Measurements from ENCODE around the gene PTPN20. TPM values are rescaled to one million over a fixed set of nuclear protein-coding genes. Genes with fewer than 3 reads are reported as not detected.

PTPN20 gene
- total RNA-seq, 1 donor from 2014 or later: 13.0 TPM

DNA sequence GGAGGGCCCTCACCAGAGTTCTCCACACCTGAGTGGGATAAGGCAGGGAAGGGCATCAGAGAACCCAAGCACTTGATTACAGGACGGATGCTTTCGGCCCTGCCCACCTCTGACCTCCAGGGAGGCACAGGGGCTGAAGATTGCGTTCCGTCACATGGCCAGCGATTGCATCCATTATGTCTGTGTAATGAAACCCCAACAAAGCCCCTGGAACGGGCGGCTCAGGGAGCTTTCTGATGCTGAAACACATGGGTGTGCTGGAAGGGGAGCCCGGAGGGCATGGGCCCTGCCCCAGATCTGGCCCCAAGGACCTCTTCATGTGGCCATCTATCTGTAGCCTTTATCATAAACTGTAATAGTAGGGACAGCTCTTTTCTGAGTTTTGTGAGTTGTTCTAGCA is 117.2 kb downstream of the PTPN20 start:
- no peaks in the 10 kb centered on the region for H3K36me3 ChIP-seq
- DNase-seq: no peak
- no peak overlapping the region for H3K27ac ChIP-seq (replicated peaks)
- H3K27me3 ChIP-seq (ENCODE audit: low read depth): peaks cover 4% of the 10 kb centered on the region
- no peak overlapping the region for H3K4me3 ChIP-seq
- H3K9me3 ChIP-seq (replicated peaks): no peaks in the 10 kb centered on the region
- H3K4me1 ChIP-seq: no peaks in the 10 kb centered on the region
- intact Hi-C loops (cut with micrococcal nuclease): loop anchor here (10.0 kb wide), 1 partner anchor 286 kb away; no protein-coding TSS in a partner anchor
- TF ChIP-seq, protein P1, sequence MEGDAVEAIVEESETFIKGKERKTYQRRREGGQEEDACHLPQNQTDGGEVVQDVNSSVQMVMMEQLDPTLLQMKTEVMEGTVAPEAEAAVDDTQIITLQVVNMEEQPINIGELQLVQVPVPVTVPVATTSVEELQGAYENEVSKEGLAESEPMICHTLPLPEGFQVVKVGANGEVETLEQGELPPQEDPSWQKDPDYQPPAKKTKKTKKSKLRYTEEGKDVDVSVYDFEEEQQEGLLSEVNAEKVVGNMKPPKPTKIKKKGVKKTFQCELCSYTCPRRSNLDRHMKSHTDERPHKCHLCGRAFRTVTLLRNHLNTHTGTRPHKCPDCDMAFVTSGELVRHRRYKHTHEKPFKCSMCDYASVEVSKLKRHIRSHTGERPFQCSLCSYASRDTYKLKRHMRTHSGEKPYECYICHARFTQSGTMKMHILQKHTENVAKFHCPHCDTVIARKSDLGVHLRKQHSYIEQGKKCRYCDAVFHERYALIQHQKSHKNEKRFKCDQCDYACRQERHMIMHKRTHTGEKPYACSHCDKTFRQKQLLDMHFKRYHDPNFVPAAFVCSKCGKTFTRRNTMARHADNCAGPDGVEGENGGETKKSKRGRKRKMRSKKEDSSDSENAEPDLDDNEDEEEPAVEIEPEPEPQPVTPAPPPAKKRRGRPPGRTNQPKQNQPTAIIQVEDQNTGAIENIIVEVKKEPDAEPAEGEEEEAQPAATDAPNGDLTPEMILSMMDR (IDR thresholded peaks at IDR 0.05; ENCODE audit: borderline replicate concordance): no peak

DNA sequence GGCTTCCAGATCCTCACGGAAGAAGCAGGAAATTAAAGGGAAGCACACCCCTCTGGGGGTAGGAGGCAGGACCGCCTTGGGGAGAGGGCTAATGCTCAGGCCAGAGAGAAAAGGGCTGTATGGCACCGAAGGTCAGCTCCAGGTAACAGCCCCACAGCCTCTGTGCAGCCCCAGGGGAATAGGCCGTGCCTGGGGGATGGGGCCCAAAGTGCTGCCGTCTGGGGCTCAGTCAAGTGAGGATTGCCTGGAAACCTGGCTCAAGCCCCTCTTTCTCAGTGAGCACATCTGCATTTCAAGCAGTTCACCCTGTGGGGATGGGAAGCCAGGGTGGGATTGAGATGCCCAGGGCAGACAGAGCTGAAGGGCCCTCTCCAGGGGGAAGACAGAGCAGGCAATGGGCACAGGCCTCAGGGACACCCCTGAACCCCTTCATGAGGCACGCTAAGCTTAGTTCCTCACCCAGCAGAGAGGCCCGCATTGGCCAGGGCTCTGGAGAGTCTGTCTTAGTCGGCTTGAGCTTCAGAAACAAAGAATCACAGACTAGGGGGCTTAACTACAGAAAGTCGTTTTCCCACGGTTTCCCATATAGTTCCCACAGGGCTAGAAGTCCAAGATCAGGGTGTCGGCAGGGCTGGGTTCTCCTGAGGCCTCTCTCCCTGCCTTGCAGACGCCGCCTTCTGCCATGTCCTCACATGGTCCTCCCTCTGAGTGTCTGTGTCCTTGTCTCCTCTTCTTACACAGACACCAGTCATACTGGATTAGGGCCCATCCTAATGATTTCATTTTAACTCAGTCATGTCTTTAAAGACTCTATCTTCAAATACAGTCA is 118.2 kb downstream of the PTPN20 start:
- intact Hi-C loops (cut with micrococcal nuclease): loop anchor here (10.0 kb wide), 1 partner anchor 285 kb away; no protein-coding TSS in a partner anchor
- no peaks in the 10 kb centered on the region for H3K4me1 ChIP-seq
- H3K36me3 ChIP-seq: no peaks in the 10 kb centered on the region
- no peak overlapping the region for H3K27ac ChIP-seq (replicated peaks)
- H3K4me3 ChIP-seq: no peak overlapping the region
- no peak for DNase-seq
- H3K27me3 ChIP-seq (ENCODE audit: low read depth): peaks cover 4% of the 10 kb centered on the region
- H3K9me3 ChIP-seq (replicated peaks): no peaks in the 10 kb centered on the region
- TF ChIP-seq, protein P1 (IDR thresholded peaks at IDR 0.05; ENCODE audit: borderline replicate concordance): no peak

DNA sequence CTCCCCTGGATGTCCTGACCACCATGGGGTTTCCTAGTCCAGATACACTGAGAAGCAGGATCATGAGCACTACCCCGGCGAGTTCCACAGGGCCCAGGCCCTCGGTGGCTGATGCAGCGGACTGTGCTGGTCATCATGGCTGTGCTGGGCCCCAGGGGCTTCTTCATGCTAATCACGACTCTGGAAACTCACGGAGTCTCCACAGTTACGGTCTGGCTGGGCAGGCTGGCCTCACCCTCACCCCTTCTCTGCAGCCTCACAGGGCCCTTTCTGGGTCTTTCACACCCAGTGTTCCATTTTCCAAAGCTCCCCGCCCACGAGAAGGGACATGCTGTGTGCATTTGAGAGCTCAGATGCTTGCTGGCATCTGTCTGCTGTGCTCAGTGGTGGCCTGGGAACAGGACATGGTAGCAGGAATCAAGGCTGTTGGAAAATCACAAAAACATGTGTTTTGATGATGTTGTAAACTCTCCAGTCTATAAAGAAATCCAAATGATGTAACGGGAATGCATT is 119.0 kb downstream of the PTPN20 start:
- DNase-seq: no peak
- no peak overlapping the region for H3K4me3 ChIP-seq
- no peaks in the 10 kb centered on the region for H3K4me1 ChIP-seq
- peaks cover 6% of the 10 kb centered on the region for H3K27me3 ChIP-seq (ENCODE audit: low read depth)
- H3K36me3 ChIP-seq: no peaks in the 10 kb centered on the region
- H3K9me3 ChIP-seq (replicated peaks): no peaks in the 10 kb centered on the region
- TF ChIP-seq, protein P1 (IDR thresholded peaks at IDR 0.05; ENCODE audit: borderline replicate concordance): no peak
- no peak overlapping the region for H3K27ac ChIP-seq (replicated peaks)
- intact Hi-C loops (cut with micrococcal nuclease): no loop called here

DNA sequence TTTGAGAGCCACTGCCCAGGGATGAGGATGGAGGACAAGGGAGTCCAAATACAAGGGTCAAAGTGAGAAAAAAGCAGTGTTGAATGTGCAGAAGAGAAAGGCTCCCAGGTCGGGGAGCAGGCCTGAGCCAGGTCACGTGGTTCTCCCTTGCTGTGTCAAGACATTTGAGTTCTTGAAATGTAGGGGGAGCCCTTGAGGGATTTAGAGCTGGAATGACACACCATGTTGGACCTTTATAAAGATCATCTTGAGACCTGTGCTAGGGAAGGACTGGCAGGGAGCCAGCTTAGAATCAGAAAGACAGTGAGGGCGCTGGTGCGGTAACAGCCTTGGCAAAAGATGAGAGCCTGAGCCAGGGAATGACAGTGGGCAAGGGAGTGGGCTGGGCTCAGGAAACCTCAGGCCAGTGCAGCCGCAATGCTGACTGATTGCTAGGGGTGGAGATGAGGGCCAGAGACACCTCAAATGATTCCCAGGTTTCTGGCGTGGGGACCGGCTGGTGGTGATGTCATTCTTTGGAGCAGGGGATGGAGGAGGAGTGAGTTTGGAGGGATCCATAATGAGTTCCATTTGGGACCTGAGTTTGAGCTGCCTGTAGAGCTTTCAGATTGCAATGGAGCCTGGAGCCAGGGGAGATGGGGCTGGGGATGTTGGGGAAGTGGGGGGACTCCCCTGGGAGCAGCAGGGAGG is 120.1 kb downstream of the PTPN20 start:
- Histone ChIP-seq H3K9me3 (replicated peaks) (no peaks in the 10 kb centered on the region), H3K36me3 (no peaks in the 10 kb centered on the region), H3K4me1 (no peaks in the 10 kb centered on the region), H3K4me3 (no peak overlapping the region), H3K27ac (replicated peaks) (no peak overlapping the region), H3K27me3 (ENCODE audit: low read depth) (peaks cover 16% of the 10 kb centered on the region)
- no peak for DNase-seq
- intact Hi-C loops (cut with micrococcal nuclease): no loop called here
- TF ChIP-seq, protein P1 (IDR thresholded peaks at IDR 0.05; ENCODE audit: borderline replicate concordance): no peak

DNA sequence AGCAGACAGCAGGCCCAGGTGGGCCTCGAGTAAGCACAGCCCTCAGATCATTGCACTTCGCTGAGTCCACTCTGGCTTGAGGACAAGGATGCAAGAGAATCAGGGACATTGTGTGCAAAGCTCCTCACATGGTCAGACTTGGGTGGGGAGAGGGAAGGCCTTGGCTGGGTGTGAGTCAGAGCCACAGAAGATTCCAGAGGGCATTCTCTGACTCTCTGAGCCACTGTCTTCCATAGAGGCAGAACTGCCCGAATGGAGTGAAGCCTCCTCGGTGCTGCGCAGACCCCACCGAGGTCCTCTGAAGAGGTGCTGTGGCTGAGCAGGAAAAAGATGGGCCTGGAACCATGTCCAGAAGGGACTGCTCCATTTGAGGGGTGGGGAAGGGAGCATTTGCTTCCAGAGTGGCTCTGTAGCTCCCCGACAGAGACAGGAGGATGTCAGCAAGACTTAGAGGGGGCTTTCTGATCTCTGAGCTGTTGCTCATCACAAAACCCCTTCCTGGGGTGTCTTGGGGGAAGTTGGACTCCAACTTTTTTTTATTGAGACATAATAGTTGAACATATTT is 120.8 kb downstream of the PTPN20 start:
- intact Hi-C loops (cut with micrococcal nuclease): no loop called here
- Histone ChIP-seq H3K9me3 (replicated peaks) (no peaks in the 10 kb centered on the region), H3K4me1 (no peaks in the 10 kb centered on the region), H3K4me3 (no peak overlapping the region), H3K36me3 (no peaks in the 10 kb centered on the region), H3K27ac (replicated peaks) (no peak overlapping the region), H3K27me3 (ENCODE audit: low read depth) (peaks cover 16% of the 10 kb centered on the region)
- TF ChIP-seq, protein P1 (IDR thresholded peaks at IDR 0.05; ENCODE audit: borderline replicate concordance): no peak
- no peak for DNase-seq
